PC-9 (cell line): ENCODE results near the gene AMBRA1. TPM values are rescaled to one million over a fixed set of nuclear protein-coding genes. Genes with fewer than 3 reads are reported as not detected.

Experiments used
- BruUV-seq: library from RNA; stranded (reverse); fragments of 400-500 nt; replicated peaks from 2 replicates; lab custom pipeline; 2021; lab: Mats Ljungman, UMichigan
- CTCF ChIA-PET: fragments of 300-600 bp; sonication (Branson Sonifier 250); formaldehyde crosslinking; loops from one replicate; lab custom pipeline; 2022; ENCODE audit warnings: antibody characterized with exemption; lab: Charles Lee
- POLR2A ChIA-PET: fragments of 300-600 bp; sonication (Branson Sonifier 250); formaldehyde crosslinking; loops from one replicate; lab custom pipeline; 2022; ENCODE audit warnings: antibody characterized with exemption; ENCODE audit not compliant: unreplicated experiment; lab: Charles Lee
- DNase-seq, 2 experiments: peaks; one replicate each; pipeline versions ENCODE4 v3.0.0 to v3.0.0-alpha.2; 2015 to 2022; ENCODE audit warnings: mixed read lengths in 1 of 2
- H2AFZ ChIP-seq: fragments of 200-600 bp; sonication (generic); 2 replicates; pipeline ENCODE4 v1.8.1; 2017; ENCODE audit warnings: antibody characterized with exemption
- H3F3A ChIP-seq: fragments of 200-600 bp; sonication (generic); 2 replicates; pipeline ENCODE4 v1.8.1; 2017; ENCODE audit warnings: antibody characterized with exemption, mild to moderate bottlenecking, low read depth; ENCODE audit not compliant: insufficient read depth
- H3K27ac ChIP-seq: fragments of 200-600 bp; sonication (generic); 2 replicates; pipeline ENCODE4 v1.6.1; 2016; ENCODE audit warnings: mixed run types
- H3K27me3 ChIP-seq: fragments of 200-600 bp; sonication (generic); 2 replicates; pipeline ENCODE4 v1.6.1; 2016; ENCODE audit warnings: low read depth, mixed run types; ENCODE audit not compliant: insufficient read depth
- H3K36me3 ChIP-seq: fragments of 200-600 bp; sonication (generic); 2 replicates; pipeline ENCODE4 v1.6.1; 2016; ENCODE audit warnings: low read depth, mixed run types
- H3K4me1 ChIP-seq: fragments of 200-600 bp; sonication (generic); replicated peaks from 2 replicates; pipeline ENCODE4 v1.6.1; 2016; ENCODE audit warnings: mixed run types; ENCODE audit not compliant: insufficient read depth
- H3K4me2 ChIP-seq: fragments of 200-600 bp; sonication (generic); 2 replicates; pipeline ENCODE4 v1.6.1; 2017; ENCODE audit warnings: mixed run types
- H3K4me3 ChIP-seq: fragments of 200-600 bp; sonication (generic); 2 replicates; pipeline ENCODE4 v1.6.1; 2016; ENCODE audit warnings: mixed run types
- H3K79me2 ChIP-seq: fragments of 200-600 bp; sonication (generic); 2 replicates; pipeline ENCODE4 v1.6.1; 2017; ENCODE audit warnings: low read depth, mixed run types
- H3K9me2 ChIP-seq: fragments of 200-600 bp; sonication (generic); 2 replicates; pipeline ENCODE4 v1.8.1; 2017; ENCODE audit warnings: mild to moderate bottlenecking; ENCODE audit not compliant: insufficient read depth
- H3K9me3 ChIP-seq: fragments of 200-600 bp; sonication (generic); 2 replicates; pipeline ENCODE4 v1.8.1; 2016; ENCODE audit warnings: low read depth; ENCODE audit not compliant: insufficient read depth
- H4K20me1 ChIP-seq: fragments of 200-600 bp; sonication (generic); 2 replicates; pipeline ENCODE4 v1.8.1; 2017; ENCODE audit not compliant: insufficient read depth
- CTCF ChIP-seq: fragments of 200-600 bp; sonication (generic); conservative IDR thresholded peaks from 2 replicates; pipeline ENCODE4 v1.6.1; 2017; ENCODE audit warnings: mixed run types, antibody characterized with exemption, mild to moderate bottlenecking, moderate library complexity
- EZH2 ChIP-seq: fragments of 200-600 bp; sonication (generic); IDR thresholded peaks from 2 replicates; pipeline ENCODE4 v1.8.0; 2017; ENCODE audit warnings: antibody characterized with exemption, low read depth
- intact Hi-C: fragments of 100-400 bp; cut with micrococcal nuclease; formaldehyde crosslinking; loops from one replicate; pipeline ENCODE4 v1.10.0; 2022; ENCODE audit not compliant: unreplicated experiment
- total RNA-seq: library from RNA; stranded (reverse); gene quantifications from 2 replicates; pipeline ENCODE4 v1.2.3, GENCODE V29; 2021

Gene AMBRA1
- total RNA-seq, 1 experiment from 2014 or later = 41.4 TPM

- H3K4me3 ChIP-seq = no peak overlapping the region
- no peak overlapping the region for H2AFZ ChIP-seq
- no peaks in the 10 kb centered on the region for H3K9me3 ChIP-seq
- DNase-seq = peak in 1 of 2 experiments; percentile 21
- H3F3A ChIP-seq = no peaks in the 10 kb centered on the region
- TF ChIP-seq EZH2 = no peak
- no peak for TF ChIP-seq CTCF
- POLR2A ChIA-PET = no interaction called here
- no TSS peak for BruUV-seq
- CTCF ChIA-PET = no interaction called here
- H3K27me3 ChIP-seq = no peaks in the 10 kb centered on the region
- intact Hi-C loops = no loop called here
- H3K79me2 ChIP-seq = no peaks in the 10 kb centered on the region
- H3K9me2 ChIP-seq = no peaks in the 10 kb centered on the region
- no peaks in the 10 kb centered on the region; the same call in 1 of the 2 replicates for H4K20me1 ChIP-seq
- no peak overlapping the region for H3K4me2 ChIP-seq
- no peak overlapping the region for H3K27ac ChIP-seq
- no peaks in the 10 kb centered on the region for H3K4me1 ChIP-seq
- 0 out of 2 replicates have a peak, but pooled peaks cover 13% of the 10 kb centered on the region for H3K36me3 ChIP-seq
Observed at GRCh38 chr11:46410021-46410420, 183.8 kb downstream of the AMBRA1 start.

DNA sequence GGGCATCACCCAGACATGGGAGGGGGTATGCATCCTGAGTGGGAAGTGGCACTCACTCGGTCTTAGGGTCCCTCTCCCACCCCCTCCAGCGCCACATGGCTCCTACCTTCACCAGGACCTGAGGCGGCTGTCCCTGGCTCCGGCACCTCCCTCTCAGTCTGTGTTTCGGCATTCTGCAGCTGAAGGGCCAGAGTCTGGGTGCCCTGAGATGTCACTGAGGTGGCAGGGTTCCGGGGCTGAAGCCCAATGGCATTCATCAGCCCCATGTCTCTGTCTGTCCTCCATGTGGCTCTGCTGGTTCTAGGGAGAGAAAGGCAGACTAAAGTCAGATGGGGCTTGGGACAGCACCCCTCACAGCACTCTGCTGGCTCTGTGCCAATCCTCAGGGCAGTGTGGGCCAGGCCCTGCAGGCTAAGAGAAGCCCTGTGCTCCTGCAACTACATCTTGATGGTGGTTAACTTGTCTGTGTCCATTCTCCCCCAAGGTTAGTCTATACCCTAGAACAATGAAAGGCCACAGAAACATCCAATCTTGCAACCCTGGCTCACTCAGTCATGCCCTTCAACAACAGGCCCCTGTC, 185.3 kb downstream of the AMBRA1 start:
- no peak overlapping the region for H3K27ac ChIP-seq
- no peaks in the 10 kb centered on the region for H3K4me1 ChIP-seq
- no peaks in the 10 kb centered on the region for H3K9me2 ChIP-seq
- CTCF ChIA-PET = interaction anchor here (0.6 kb wide), 1 partner anchor 118 kb away, joined by 9 read pairs; no protein-coding TSS in a partner anchor
- intact Hi-C loops = no loop called here
- TF ChIP-seq EZH2 (no peak), CTCF (no peak)
- H3K79me2 ChIP-seq = no peaks in the 10 kb centered on the region
- no peaks in the 10 kb centered on the region for H3F3A ChIP-seq
- H4K20me1 ChIP-seq = no peaks in the 10 kb centered on the region; the same call in 1 of the 2 replicates
- peak in 1 of 2 experiments; percentile 21 for DNase-seq
- POLR2A ChIA-PET = no interaction called here
- no peak overlapping the region for H3K4me2 ChIP-seq
- no peaks in the 10 kb centered on the region for H3K9me3 ChIP-seq
- no TSS peak for BruUV-seq
- no peak overlapping the region for H3K4me3 ChIP-seq
- 0 out of 2 replicates have a peak, but pooled peaks cover 13% of the 10 kb centered on the region for H3K36me3 ChIP-seq
- H2AFZ ChIP-seq = no peak overlapping the region
- H3K27me3 ChIP-seq = no peaks in the 10 kb centered on the region

GRCh38 chr11:46407635-46408034, 186.2 kb downstream of the AMBRA1 start:
- no peaks in the 10 kb centered on the region; the same call in none of the 2 replicates for H4K20me1 ChIP-seq
- DNase-seq = no peak
- no peaks in the 10 kb centered on the region for H3K27me3 ChIP-seq
- TF ChIP-seq EZH2 = no peak
- TF ChIP-seq CTCF = no peak
- H3F3A ChIP-seq = no peaks in the 10 kb centered on the region
- H3K9me2 ChIP-seq = no peaks in the 10 kb centered on the region
- BruUV-seq = no TSS peak
- ChIA-PET CTCF (interaction anchor here (0.6 kb wide), 1 partner anchor 947 kb away, joined by 3 read pairs; no protein-coding TSS in a partner anchor), POLR2A (no interaction called here)
- H3K9me3 ChIP-seq = no peaks in the 10 kb centered on the region
- no peak overlapping the region for H2AFZ ChIP-seq
- no peak overlapping the region for H3K27ac ChIP-seq
- 0 out of 2 replicates have a peak, but pooled peaks cover 13% of the 10 kb centered on the region for H3K36me3 ChIP-seq
- no peaks in the 10 kb centered on the region for H3K79me2 ChIP-seq
- intact Hi-C loops = no loop called here
- no peak overlapping the region for H3K4me2 ChIP-seq
- no peak overlapping the region for H3K4me3 ChIP-seq
- no peaks in the 10 kb centered on the region for H3K4me1 ChIP-seq
